GM21528 (cell line): ENCODE measurements around the gene KLRC3.
"Not testable (repeated sequence)": the region's sequence is repeated elsewhere in the genome, so short reads cannot be mapped to it uniquely, and the experiment has no call there.

Experiments
- ATAC-seq: cut with Tn5 transposase; IDR thresholded peaks from one replicate; pipeline ENCODE4 v1.9.1; 2021; ENCODE audit warnings: mild to moderate bottlenecking, moderate library complexity; ENCODE audit not compliant: unreplicated experiment, low FRiP score

The KLRC3 gene

DNA sequence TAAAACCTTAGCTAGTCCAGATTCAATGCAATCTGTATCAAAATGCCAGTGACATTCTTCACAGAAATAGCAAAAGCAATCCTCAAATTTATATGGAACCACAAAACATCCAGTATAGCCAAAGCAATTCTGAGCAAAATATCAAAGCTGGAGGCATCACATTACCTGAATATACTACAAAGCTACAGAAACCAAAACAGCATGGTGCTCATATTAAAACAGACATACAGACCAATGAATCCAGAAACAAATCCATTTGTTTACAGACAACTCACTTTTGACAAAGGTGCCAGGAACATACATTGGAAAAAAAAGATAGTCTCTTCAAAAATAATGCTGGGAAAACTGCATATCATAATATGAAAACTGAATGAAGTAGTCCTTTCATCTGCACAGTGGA, 15.6 kb downstream of the KLRC3 start:
- ATAC-seq, result no peak

GRCh38 chr12:10400829-10401228, 19.6 kb downstream of the KLRC3 start:
- ATAC-seq, result no peak

GRCh38 chr12:10398168-10398567, 22.2 kb downstream of the KLRC3 start:
- ATAC-seq, result no peak

- ATAC-seq, result no peak
Measured at GRCh38 chr12:10397296-10397695, 23.1 kb downstream of the KLRC3 start.

- not testable (repeated sequence) for ATAC-seq
Measured at GRCh38 chr12:10396176-10396575, 24.2 kb downstream of the KLRC3 start.

GRCh38 chr12:10395390-10395998, 24.9 kb downstream of the KLRC3 start:
- peak; percentile 72 for ATAC-seq

DNA sequence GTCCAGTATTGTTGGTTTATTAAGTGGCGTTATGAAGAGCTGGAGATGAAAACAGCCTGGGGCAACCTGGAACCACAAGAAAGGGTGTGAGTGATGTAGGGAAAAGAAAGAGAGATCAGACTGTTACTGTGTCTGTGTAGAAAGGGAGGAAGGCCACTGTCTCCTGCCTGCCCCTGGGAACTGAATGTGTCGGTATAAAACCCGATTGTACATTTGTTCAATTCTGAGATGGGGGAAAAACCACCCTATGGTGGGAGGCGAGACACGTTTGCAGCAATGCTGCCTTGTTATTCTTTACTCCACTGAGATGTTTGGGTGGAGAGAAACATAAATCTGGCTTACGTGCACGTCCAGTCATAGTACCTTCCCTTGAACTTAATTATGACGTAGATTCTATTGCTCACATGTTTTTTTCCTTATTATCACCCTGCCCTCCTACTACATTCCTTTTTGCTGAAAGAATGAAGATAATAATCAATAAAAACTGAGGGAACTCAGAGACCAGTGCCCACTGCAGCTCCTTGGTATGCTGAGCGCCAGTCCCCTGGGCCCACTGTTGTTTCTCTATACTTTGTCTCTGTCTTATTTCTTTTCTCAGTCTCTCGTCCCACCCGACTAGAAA, 25.8 kb downstream of the KLRC3 start:
- not testable (repeated sequence) for ATAC-seq

DNA sequence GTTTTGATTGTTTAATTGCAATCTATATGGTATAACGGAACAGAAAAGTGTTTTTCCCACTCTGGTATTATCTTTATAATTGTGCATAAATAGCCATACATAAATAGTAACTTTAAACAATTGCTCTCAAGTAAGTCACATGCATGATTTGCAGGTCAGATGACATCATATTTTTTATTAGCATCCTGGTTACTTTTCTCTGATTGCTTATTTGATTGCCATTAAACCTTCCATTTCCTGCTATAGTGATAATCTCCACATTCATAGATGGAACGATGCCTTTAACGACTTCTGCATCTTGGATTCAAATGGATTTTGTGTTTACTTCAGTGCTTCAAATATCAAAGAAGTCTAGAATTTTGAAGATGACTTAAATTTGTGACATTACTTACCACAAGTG, 27.1 kb downstream of the KLRC3 start:
- ATAC-seq, result no peak

GRCh38 chr12:10392394-10392930, 27.9 kb downstream of the KLRC3 start:
- no peak for ATAC-seq

DNA sequence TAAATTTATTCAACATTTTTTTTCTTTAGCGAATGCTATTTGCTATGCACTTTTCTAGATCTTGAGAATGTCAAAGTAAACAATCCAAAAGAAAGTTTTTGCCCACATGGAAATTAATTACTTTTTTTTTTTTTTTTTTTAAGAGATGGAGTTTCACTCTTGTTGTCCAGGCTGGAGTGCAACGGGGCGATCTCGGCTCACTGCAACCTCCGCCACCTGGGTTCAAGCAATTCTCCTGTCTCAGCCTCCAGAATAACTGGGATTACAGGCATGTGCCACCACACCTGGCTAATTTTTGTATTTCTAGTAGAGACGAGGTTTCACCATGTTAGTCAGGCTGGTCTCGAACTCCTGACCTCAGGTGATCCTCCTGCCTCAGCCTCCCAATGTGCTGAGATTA, 29.4 kb downstream of the KLRC3 start:
- ATAC-seq, result not testable (repeated sequence)

DNA sequence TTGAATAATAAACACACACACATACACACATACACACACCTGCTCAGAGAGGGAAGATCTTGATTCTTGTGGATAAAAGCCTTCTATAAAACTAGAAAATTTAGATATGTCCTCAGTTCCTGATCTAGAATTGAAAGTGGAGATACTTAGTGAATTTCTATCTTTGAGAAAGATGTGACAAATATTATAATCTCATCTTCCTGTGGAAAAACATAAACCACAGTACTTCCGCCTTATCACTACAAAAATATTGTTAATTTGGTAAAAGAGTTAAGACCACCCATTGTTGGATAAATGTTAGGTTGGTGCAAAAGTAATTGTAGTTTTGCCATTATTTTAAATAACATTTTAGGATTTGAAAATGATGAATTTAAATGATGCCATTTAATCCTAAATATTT, 30.5 kb downstream of the KLRC3 start, which contains the start of gene KLRK1:
Gene KLRK1 (minus strand): TSS at position 138 of the 400 bp plus-strand sequence. CDS start 1,231 bp downstream, outside the sequence.
- no peak for ATAC-seq

GRCh38 chr12:10388624-10389413, 31.6 kb downstream of the KLRC3 start:
- no peak for ATAC-seq

GRCh38 chr12:10387498-10387897, 32.9 kb downstream of the KLRC3 start:
- not testable (repeated sequence) for ATAC-seq

GRCh38 chr12:10386857-10387256, 33.5 kb downstream of the KLRC3 start:
- no peak for ATAC-seq

DNA sequence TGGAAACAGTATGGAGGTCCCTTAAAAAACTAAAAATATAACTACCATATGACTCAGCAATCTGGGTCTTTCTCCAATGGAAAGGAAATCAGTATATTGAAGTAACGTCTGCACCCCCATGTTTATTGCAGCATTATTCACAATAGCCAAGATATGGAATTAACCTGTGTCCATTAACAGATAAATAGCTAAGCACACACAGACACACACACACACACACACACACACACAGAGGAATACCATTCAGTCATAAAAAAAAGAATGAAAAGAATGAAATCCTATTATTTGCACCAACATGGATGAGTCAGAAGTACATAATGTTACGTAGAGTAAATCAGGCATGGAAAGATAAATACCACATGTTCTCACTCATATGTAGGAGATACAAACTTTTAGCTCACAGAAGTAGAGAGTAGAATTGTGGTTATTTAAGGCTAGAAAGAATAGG, 35.2 kb downstream of the KLRC3 start:
- no peak for ATAC-seq

DNA sequence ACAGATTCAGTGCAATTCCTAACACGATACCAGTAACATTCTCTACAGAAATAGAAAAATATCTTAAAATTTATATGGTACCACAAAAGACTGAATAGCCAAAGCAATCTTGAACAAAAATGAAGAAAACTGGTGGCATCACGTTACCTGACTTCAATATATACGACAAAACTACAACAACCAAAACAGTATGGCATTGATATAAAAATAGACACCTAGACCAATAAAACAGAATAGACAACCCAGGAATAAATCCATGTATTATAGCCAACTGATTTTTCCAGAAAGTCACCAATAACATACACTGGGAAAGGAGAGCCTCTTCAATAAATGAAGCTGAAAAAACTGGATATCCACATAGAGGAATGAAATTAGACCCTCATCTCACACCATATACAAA, 36.2 kb downstream of the KLRC3 start:
- no peak for ATAC-seq

DNA sequence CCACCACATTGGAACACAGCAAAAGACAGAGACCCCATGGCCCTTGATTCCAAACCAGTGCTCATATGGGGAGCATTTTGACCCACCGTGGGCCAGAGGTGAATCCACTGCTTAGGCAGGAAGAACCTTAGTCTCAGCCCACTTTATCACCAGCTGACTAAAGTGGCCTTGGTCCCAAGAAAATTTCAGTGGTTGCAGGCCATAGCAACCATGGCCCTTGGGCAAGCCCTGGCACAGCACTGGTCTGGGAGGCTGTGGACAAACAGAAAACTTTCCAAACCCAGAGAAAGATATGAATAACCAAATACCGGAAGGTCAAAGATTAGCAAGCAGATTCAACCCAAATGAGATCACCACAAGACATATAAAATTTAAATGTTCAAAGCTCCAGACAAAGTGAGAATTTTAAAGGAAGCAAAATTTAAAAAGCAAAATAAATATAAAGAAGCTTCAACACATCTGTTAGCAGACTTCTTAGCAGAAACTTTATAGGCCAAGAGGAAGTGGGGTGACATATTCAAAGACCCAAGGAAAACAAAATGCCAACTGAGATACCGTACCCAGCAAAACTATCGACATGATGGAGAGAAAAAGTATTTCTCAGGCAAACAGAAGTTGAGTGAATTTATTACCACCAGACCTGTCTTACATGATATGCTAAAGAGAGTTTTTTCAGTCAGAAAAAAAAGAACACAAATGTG, 38.3 kb downstream of the KLRC3 start:
- no peak for ATAC-seq

DNA sequence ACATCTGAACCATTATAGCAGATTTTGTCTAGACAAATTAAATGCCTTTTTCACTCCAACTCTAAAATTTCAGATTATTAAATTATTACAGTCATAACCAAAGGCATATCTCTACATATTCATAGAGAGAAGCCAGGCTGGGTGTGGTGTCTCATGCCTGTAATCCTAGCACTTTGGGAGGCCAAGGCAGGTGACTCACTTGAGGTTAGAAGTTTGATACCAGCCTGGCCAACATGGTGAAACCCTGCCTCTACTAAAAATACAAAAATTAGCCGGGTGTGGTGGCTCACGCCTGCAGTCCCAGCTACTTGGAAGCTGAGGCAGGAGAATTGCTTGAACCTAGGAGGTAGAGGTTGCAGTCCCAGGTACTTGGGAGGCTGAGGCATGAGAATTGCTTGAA, 41.7 kb downstream of the KLRC3 start:
- ATAC-seq, result not testable (repeated sequence)

GRCh38 chr12:10374624-10375018, 45.8 kb downstream of the KLRC3 start:
- no peak for ATAC-seq

DNA sequence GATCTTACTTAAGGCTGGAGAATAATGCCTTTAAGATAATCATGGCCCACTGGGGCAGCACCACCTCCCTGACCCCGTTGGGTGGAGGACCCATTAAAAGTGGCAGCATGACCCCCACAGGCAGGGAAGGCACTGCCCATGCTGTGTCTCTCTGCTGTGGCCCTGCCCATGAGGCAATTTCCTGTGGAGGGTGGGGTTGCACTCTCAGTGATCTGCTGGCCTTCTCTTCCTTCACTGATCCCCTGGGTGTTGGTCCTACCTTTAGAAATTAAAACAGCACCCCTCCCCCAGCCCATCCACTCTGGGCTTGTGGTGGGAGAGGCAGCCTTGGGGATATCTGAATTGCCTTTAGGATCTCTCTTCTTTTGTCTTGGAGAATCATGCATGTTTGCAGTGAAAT, 47.8 kb downstream of the KLRC3 start:
- no peak for ATAC-seq
